ENCODE data around the gene CHEK2.
A peak's percentile ranks its signal among the peaks of the same experiment; 100 is the strongest.
"Not testable (repeated sequence)": the region's sequence is repeated elsewhere in the genome, so short reads cannot be mapped to it uniquely, and the experiment has no call there.

Gene CHEK2

DNA sequence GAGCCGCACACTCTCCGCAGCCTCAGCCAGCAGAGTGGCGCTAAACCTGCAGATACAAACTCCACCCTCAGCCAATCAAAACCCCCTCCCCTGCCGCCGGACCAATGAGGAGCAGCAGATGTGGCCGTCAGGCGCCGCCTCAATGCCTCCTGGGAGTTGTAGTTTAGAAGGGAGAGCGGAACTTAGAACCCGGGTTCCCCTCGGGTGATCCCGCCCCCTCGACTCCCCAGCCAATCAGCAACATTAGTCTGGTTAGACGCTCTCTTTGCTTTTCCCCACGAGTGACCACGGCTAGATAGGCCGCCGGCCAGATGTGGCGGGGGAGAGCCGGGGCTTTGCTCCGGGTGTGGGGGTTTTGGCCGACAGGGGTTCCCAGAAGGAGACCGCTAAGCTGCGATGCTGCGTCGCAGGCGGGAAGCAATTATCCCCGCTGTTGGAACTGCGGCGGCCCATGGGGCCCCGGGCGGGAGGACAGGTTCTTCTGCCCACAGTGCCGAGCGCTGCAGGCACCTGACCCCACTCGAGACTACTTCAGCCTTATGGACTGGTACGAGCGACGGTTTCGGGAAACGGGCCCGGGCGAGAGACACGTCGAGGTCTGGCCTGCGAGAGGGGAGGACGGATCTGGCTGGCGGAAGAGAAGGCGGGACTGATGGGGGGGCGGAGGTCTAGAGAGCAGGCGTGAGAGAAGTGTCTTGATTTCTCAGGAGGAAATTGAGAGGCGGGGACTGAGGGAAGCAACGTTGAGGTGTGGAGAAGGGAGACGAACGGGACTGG lies at the start of gene CHEK2, which contains the start of gene HSCB:
Gene CHEK2, minus strand, starts transcription at position 36 of the 777 bp plus-strand sequence. CDS start 7,099 bp downstream, outside the sequence.
Gene HSCB, plus strand, starts transcription at position 255 of the 777 bp plus-strand sequence. Its CDS starts 57 bp downstream, at position 312.
- peak; percentile 99 for DNase-seq

DNA sequence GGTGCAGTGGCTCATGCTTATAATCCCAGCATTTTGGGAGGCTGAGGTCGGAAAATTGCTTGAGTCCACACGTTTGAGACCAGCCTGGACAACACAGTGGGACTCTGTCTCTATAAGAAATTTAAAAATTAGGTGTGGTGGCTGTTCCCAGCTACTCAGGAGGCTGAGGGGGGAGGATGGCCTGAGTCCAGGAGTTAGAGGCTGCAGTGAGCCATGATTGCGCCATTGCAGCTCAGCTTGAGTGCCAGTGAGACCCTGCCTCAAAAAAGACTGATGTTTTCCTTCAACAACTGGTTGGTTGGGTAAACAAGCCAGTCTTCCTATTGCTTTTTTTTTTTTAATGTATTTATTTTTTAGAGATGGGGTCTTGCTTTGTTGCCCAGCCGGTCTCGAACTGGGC lies 49.5 kb upstream of the CHEK2 start:
- DNase-seq: no peak

DNA sequence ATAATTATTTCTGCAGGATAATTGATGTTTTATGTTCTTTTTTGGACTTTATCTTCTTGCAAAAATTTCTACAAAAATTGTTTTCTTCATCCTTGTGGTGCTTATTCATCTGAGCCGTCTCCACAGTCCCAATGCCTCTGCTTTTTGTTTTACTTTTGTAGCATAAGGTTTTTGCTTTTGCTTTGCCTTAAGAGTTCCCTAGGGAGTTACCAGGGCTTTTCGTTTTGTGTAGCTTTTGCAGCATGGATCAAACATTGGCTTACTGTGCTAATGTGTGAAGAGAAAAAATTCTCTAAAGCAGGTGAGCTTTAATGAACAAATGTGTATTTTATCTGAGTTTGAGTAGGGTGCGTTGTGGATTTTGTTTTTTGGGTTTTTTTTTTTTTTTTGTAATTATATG lies 47.0 kb upstream of the CHEK2 start:
- peak; percentile 37 for DNase-seq

DNA sequence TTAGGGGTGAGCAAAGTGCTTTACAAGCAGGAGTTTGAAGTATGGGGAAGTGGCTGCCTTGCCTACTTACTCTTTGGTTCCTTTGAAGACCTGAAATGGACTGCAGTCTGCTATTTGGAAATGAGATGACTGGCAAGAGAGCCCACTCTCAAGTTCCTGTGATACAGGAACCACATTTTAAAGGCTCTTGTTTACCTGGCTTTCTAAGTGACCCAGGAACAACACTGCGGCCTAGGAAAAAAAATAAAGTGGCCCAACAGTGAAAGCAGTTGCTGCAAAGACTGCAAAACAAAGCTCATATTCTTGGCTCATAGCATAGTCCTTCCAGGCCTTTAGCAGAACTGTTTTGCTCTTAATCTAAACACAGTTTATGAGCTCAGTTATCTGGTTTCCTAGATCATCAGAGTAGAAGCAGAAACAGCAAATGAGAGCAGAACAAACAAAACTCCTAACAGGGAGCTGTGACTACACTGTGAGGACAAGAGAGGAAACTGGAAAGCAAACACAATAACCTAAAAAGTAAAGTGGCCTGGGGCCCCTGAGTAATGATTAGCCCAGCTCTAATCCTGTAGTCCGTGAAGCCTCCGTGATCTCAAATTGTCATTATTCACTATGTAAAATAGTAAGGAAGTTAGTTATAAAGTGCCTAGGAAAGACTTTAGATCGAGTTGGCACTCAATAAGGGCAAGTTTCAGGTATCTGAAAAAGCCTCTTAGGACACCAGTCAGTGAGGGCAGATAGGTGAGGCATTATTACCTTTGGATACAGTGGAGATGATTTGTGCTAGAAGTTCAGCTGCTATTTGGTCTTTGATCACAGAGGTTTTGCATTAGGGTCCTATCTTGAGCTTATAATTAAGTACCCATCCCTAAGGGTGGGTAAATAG lies 42.4 kb upstream of the CHEK2 start:
- no peak for DNase-seq

DNA sequence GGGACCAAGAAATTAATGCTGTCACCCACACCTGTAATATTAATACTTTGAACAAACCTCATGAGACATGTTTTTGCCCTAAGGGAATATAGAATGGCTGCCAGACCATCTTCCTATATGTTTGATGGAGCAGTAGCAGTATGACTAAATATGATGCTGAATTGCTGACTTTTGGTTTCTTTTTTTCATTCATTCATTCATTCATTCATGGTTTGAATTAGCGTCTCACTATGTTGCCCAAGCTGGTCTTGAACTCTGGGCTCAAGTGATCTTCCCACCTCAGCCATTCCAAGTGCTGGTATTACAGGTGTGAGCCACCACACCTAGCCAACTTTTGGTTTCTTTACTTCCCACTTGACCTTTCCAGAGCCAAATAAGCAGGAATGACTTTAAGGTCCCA lies 38.7 kb upstream of the CHEK2 start:
- no peak for DNase-seq

DNA sequence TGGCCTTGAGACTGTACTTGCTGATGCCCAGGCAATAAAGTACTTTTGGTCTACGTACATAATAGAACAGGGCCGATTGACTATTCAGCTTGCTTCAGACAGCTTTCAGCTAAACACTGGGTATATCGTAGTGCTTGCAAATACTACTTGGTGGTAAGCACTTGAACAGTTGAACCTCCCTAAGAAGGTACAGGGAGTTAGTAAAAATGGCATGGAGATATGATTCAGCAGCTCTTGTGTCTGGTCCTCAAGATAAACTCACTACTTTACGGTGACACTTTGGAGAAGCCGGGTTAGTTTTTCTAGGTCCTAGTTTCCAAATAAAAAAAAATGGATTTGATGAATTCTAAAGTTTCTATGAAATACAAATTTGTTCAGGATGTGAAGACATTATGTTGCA lies 38.2 kb upstream of the CHEK2 start:
- DNase-seq: no peak

DNA sequence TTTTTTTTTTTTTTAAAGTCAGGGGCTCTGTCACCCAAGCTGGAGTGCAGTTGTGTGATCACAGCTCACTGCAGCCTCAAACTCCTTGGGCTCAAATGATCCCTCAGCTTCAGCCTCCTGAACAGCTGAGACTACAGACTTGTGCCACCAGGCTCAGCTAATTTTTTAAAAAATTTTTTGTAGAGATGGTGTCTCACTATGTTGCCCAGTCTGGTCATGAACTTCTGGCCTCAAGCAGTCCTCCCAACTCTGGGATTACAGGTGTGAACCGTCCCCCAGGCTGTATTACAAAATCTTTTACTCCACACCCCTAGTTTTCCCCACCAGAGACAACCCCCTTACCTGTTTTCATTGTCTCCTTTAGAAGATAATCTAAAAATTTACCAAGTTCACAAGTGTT lies 32.8 kb upstream of the CHEK2 start:
- no peak for DNase-seq

DNA sequence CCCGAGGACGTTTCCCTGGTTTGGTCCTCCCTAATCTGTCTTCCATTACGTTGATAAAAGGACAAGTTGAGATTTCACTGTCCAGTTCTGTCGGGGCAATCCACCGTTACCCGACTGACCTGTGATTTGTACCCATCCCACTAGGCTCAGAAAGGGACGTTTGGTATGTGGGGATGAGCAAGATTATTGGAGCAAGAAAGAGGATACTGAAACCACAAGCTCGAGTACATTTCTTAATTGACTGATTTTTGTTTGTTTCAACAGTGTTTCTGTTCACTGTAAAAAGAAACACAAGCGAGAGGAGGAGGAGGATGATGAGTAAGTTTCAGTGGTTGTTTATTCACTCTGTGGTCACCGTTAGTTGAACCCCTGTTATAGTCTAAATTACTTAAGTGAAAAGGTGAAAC lies 31.8 kb upstream of the CHEK2 start:
- no peak for DNase-seq

DNA sequence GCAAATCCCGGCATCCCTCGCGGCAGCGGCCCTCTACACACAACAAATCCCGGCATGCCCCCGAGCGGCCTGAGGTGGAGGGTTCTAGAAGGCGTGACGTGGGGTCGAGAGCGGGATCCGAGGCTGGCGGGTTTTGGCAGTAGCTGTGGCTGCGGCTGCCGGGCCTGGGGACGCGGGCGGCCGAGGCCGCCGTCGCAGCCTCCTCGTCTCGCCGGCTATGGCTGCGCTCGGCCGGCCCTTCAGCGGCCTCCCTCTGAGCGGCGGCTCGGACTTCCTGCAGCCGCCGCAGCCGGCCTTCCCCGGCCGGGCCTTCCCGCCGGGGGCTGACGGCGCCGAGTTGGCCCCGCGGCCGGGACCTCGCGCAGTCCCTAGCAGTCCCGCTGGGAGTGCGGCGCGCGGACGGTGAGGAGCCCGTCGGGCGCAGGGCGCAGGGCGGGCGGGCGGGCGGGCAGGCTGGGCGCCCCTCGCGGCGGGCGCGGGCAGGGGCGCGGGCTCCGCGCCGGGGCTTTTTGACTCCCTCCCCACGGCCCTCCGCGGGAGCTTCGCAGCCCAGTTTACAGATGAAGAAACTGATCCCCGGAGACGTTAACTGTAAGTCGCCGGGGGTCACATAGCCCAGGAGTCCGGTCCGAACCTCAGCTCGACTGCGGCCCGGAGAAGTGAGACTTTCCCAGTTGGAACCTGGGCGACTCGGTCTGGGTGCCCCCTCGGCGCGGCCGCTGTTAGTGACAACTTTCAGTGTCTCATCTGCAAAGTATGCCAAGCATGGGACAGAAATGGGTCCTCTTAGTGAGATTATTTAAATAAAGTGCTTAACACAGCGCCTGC lies 31.2 kb upstream of the CHEK2 start, which contains the start of gene CCDC117:
Gene CCDC117, plus strand, starts transcription at position 63 of the 828 bp plus-strand sequence. Its CDS starts 155 bp downstream, at position 218.
- peak; percentile 98 for DNase-seq

DNA sequence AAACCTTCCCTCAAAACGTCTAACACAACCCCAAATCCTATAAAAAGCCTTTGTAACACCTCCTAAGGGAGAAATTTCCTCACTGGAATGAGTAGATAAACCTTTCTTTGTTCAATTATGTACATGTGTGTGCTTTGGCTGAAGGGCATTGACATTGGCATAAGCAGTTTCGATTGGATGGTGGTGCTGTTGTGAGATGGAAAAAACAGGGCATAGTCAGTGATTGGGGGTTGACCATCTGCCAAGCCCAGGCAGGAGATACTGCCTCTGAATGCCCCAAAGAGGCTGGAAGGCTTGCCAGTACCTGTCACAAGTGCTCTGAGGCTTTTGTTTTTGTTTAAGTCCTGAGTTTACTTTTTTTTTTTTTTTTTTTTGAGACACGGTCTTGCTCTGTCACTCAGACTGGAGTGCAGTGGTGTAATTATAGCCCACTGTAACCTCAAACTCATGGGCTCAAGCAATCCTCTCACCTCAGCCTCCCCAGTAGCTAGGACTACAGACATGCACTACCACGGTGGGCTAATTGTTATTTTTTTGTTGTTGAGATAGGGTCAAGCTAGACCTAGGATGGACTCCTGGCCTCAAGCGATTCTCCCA lies 29.7 kb upstream of the CHEK2 start:
- peak; percentile 79 for DNase-seq

DNA sequence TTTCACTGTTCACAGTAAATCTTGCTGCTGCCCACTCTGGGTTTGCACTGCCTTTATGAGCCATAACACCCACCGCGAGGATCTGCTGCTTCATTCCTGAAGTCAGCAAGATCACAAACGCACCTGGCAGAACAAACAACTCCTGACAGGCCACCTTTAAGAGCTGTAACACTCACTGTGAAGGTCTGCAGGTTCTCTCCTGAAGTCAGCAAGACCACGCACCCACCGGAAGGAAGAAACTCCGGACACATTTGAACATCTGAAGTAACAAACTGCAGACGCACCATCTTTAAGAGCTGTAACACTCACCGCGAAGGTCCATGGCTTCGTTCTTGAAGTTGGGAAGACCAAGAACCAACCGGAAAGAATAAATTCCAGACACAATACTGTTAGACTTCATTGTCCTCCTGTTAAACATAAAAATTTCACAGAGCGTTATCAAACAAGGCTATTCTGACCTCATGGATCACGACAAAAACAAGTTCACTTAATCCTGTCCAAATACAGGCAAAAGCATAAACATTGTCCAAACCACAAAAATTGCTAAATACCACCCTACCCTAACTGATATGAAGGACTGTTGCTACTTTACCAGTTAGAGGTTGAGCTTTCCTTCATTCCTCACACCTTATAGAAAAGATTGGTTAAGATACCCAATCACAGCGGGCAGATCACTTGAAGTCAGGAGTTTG lies 27.9 kb upstream of the CHEK2 start:
- DNase-seq: no peak

DNA sequence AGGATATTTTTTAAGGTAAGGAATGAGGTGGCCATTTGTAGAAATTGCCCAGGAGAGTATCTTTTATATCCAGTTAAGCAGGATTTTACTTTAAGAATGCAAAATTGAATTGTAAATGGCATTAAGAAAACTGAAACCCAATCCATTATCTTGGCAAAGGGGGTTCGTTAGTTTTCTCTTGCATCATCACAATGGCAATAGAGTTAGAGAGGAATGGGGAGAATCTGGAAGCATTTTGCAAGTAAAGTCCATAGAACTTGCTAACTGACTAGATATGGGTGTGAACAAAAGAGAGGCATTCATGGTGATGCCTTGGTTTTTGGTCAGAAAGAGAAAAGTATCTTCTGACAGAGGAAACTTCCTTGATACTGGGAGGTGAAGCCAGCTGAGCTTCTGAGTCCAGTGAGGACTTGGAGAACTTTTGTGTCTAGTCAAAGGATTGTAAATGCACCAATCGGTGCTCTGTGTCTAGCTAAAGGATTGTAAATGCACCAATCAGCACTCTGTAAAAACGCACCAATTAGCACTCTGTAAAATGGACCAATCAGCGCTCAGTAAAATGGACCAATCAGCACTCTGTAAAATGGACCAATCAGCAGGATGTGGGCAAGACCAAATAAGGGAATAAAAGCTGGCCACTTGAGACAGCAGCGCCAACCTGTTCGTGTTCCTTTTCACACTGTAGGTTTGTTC lies 27.2 kb upstream of the CHEK2 start:
- no peak for DNase-seq

DNA sequence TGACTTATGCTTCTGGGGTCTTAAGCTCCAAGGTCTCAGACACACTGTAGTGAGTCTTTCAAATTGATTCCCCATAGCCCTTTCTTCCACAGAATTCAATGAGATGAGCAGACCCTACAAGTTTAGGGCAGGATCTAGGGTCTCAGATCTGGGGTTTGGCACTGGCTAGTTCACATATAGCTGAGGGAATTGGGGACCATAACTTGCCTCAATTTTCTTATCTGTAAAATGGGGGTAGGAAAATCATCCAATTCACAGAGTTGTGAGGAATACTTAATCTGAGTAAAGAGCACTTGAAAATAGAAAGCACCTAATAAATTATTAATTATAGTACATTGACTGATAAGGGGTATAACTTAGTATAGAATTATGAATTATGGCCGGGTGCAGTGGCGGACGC lies 25.0 kb upstream of the CHEK2 start:
- DNase-seq: no peak

DNA sequence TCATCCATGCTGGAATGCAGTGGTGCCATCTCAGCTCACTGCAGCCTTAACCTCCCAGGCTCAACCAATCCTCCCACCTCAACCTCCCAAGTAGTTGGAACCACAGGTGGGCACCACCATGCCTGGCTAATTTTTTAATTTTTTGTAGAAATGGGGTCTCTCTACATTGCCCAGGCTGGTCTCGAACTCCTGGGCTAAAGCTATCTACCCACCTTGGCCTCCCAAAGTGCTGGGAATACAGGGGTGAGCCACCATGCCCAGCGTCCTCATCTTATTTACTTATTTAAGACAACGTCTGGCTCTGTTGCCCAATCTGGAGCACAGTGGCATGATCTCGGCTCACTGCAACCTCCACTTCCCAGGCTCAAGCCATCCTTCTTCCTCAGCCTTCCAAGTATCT lies 20.4 kb upstream of the CHEK2 start:
- not testable (repeated sequence) for DNase-seq

DNA sequence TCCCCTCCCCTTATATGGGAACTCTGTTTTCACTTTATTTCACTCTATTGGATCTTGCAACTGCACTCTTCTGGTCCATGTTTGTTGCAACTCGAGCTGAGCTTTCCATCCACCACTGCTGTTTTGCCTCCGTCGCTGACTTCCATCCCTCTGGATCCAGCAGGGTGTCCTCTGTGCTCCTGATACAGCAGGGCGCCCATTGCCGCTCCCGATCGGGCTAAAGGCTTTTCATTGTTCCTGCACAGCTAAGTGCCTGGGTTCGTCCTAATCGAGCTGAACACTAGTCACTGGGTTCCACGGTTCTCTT lies 19.8 kb upstream of the CHEK2 start:
- DNase-seq: no peak

DNA sequence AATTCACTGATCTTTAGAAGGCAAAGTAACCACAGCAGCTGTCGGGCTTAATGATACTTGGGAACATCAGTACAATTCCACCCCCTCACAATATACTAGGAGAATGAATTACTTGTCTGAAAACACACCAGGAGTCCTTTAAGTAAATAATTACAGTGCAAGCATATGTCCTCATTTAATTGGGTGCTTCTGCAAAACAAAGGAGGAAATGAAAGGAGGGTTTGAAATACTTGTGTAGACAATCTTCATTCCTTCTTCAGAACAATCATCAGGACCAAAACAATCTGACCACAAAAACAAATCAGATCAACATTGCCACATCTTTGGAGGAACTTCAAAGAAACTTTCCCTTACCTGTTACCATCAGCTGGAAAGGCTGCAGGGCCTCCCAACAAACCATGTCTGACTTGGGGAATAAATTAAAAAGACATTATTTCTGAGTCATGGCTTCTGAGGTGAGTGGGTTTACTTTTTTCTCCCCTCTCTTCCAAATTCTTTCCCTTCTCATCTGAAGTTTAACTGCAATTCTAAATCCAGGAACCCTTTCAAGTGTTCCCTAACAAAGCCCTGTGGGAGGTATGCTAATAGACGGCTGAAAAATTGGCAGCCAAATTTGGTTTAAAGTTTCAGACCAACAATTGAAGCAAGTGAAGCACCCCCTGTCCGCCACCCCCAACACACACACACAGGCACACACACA lies 18.4 kb upstream of the CHEK2 start:
- DNase-seq: no peak

DNA sequence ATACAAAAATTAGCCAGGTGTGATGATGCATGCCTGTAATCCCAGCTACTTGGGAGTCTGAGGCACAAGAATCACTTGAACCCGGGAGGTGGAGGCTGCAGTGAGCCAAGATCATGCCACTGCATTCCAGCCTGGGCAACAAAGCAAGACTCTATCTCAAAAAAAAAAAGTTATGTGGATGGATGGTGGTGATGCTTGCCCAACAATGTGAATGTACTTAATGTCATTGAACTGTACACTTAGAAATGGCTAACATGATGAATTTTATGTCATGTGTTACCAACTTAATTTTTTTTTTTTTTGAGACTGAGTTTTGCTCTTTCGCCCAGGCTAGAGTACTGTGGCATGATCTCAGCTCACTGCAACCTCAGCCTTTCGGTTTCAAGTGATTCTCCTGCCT lies 12.9 kb upstream of the CHEK2 start:
- DNase-seq: not testable (repeated sequence)

DNA sequence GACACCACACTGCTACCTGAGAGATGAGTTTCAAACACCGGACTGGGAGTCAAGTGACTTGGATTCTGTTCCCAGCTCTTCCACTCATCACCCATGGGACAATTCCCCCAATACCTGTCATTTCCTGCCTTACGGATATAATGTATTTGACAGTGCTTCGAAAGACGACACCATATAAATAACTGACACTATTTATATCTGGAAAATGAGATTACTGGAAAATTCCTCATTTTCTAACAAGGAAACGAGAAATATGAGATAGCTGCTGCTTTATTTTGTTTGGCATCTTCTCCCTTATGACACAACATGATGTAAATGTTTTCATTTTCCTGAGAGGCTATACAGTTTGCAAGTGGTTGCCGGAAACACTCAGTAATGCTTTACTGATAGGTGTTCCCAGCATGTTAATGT lies 8.9 kb upstream of the CHEK2 start:
- DNase-seq: no peak

DNA sequence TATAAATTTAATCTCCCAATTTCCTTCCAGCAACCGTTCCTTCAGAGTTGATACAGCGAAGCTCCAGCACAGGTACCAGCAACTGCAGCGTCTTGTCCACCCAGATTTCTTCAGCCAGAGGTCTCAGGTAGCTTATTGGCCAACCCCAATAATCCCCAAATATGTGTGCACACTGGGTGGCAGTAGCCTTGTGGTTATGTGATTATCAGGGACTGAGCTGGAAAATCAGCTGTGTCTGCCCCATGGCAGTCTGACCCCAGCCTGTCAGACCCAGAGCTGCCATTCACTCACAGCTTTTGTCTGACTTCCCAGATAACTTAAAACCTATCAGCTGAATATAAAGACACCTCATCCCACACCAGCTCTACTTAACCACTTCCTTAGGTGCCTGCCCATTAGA lies 2.2 kb upstream of the CHEK2 start:
- no peak for DNase-seq

DNA sequence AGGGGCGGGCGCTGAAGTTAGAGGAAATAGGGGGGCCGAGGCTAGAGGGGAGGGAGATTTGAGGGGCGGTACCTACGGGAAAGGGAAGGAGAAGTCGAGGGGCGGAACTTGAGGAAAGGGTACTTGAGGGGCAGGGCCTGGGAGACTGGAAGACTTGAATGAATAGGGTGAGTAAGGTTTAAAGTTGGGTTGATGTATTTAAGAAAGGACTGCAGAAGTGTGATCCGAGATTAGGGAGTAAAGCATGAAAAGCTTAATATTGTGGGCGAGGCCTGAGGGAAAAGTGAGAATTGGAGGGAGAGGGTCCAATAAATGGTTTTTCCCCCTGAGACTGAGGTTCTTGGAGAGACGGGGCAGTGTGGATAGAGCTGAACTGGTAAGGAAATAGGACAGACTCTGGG lies 942 bp upstream of the CHEK2 start:
- DNase-seq: no peak

All from NCI-H2171 (cell line).